ENCODE data around the gene KCNJ8.
"Not testable (repeated sequence)": the region's sequence is repeated elsewhere in the genome, so short reads cannot be mapped to it uniquely, and the experiment has no call there.

The KCNJ8 gene

DNA sequence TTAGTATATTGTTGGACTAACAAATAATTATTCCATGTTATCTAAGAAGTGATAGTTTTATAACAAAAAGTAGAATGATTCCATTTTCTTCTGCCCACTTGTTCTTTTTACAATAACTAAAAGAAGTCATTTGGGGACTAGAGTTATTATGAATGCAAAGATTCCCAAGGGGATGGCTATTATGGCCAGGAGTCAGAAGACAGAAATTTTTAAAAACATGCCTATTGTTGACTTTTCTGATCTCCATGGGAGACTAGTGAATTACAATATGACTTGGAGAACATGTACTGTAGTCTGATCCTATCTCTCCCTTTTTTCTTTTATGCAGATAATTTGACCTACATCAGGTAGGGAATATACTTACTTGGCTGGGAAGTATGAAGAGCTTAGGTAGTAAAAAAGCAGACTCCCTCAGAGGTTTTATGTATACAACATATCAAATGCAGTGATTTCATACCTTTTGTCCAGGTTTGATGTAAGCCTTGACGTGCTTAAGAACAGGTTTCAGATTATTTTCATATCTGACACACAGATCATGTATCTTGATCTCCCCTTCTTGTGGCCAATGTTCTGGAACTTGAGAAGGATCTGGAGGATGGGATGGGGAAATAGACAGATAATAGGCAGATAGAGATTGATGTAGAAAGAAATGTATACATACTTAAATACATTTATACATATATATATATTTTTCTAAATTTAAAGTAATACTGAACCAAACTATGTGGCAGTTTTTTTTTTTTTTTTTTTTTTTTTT, 41.0 kb upstream of the KCNJ8 start:
- DNase-seq (ENCODE audit: extremely low spot score): no peak
- TF ChIP-seq, protein P1, sequence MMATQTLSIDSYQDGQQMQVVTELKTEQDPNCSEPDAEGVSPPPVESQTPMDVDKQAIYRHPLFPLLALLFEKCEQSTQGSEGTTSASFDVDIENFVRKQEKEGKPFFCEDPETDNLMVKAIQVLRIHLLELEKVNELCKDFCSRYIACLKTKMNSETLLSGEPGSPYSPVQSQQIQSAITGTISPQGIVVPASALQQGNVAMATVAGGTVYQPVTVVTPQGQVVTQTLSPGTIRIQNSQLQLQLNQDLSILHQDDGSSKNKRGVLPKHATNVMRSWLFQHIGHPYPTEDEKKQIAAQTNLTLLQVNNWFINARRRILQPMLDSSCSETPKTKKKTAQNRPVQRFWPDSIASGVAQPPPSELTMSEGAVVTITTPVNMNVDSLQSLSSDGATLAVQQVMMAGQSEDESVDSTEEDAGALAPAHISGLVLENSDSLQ (IDR thresholded peaks at IDR 0.05): no peak
- TF ChIP-seq ZNF384 (IDR thresholded peaks at IDR 0.05): no peak
- TF ChIP-seq FOXA1 (IDR thresholded peaks at IDR 0.05): no peak
- no peak for TF ChIP-seq LEF1 (IDR thresholded peaks at IDR 0.05; ENCODE audit: borderline replicate concordance)
- TF ChIP-seq ARNT (IDR thresholded peaks at IDR 0.05): no peak
- TF ChIP-seq CTBP1 (IDR thresholded peaks at IDR 0.05; ENCODE audit: borderline replicate concordance): no peak
- no peak for TF ChIP-seq L3MBTL2 (conservative IDR thresholded peaks at IDR 0.05)
- no peak for TF ChIP-seq SUZ12 (IDR thresholded peaks at IDR 0.05)
- no peak for TF ChIP-seq BHLHE40 (IDR thresholded peaks at IDR 0.05; ENCODE audit: borderline replicate concordance)
- no peak for TF ChIP-seq SP1 (IDR thresholded peaks at IDR 0.05)
- TF ChIP-seq NFRKB (IDR thresholded peaks at IDR 0.05): no peak
- ChIA-PET CTCF (no interaction called here), POLR2A (no interaction called here)

DNA sequence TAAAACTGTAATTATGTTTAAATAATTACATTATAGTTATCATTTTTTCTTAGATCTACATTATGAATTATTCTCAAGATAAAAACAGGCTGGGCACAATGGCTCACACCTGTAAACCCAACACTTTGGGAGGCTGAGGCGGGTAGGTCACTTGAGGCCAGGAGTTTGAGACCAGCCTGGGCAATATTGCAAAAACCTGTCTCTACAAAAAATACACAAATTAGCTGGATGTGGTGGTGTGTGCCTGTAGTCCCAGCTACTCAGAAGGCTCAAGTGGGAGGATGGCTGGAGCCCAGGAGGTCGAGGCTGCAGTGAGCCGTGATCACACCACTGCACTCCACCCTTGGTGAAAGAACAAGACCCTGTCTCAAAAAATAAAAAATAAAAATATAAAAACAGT, 40.3 kb upstream of the KCNJ8 start:
- CTCF ChIA-PET: no interaction called here
- DNase-seq (ENCODE audit: extremely low spot score): no peak
- POLR2A ChIA-PET: no interaction called here
- TF ChIP-seq ELF4 (IDR thresholded peaks at IDR 0.05) (no peak), NFRKB (IDR thresholded peaks at IDR 0.05) (no peak), SUZ12 (IDR thresholded peaks at IDR 0.05) (no peak), BHLHE40 (IDR thresholded peaks at IDR 0.05; ENCODE audit: borderline replicate concordance) (no peak), ZNF384 (IDR thresholded peaks at IDR 0.05) (no peak), FOXM1 (IDR thresholded peaks at IDR 0.05; ENCODE audit: borderline replicate concordance) (no peak), HDGF (IDR thresholded peaks at IDR 0.05; ENCODE audit: borderline replicate concordance) (no peak), SP1 (IDR thresholded peaks at IDR 0.05) (no peak), ARNT (IDR thresholded peaks at IDR 0.05) (no peak), LEF1 (IDR thresholded peaks at IDR 0.05; ENCODE audit: borderline replicate concordance) (no peak), FOXK2 (IDR thresholded peaks at IDR 0.05) (no peak), CTBP1 (IDR thresholded peaks at IDR 0.05; ENCODE audit: borderline replicate concordance) (no peak)
- TF ChIP-seq, protein P1 (IDR thresholded peaks at IDR 0.05): no peak

DNA sequence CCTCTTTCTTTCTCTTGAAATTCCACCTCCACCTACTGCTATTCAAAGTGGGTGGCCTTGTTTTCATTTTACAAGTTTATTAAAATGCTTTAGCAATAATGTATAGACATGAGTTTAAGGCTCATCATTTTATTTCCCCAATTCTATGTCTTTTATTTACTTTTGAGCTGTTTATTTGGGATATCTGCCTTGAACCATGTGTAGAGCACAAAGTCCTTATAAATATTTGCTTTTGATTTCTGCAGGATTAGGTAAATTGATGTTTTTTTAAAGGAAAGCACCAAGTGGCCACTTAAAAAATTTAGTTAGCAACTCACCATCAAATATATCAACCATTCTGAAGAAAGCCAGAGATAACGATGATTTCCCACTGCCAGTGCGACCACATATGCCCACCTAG, 39.8 kb upstream of the KCNJ8 start:
- ChIA-PET CTCF (no interaction called here), POLR2A (no interaction called here)
- TF ChIP-seq TARDBP (IDR thresholded peaks at IDR 0.05) (no peak), FOXK2 (IDR thresholded peaks at IDR 0.05) (no peak), FOXM1 (IDR thresholded peaks at IDR 0.05; ENCODE audit: borderline replicate concordance) (no peak)
- TF ChIP-seq, protein P1 (IDR thresholded peaks at IDR 0.05): no peak
- DNase-seq (ENCODE audit: extremely low spot score): no peak

DNA sequence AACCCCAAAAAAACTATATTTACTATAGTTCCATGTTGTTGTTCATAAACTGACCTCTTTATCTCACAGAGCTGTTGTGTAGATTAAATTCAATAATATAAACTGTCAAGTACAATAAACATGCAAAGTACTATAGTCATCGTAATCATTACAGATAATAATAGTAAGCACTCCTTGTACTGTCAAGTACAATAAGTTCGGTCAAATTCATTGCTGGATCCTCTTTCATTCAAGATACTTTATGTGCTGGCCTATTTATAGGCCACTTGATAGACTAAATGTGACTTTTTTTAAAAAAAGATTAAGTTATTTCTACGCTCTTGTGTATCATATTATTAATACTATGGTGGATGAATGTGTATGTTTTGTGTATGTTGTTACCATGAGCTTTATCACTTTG, 39.2 kb upstream of the KCNJ8 start:
- ChIA-PET CTCF (no interaction called here), POLR2A (no interaction called here)
- TF ChIP-seq TARDBP (IDR thresholded peaks at IDR 0.05) (no peak), FOXK2 (IDR thresholded peaks at IDR 0.05) (no peak), CTBP1 (IDR thresholded peaks at IDR 0.05; ENCODE audit: borderline replicate concordance) (no peak), SP1 (IDR thresholded peaks at IDR 0.05) (no peak), ELF4 (IDR thresholded peaks at IDR 0.05) (no peak), HDGF (IDR thresholded peaks at IDR 0.05; ENCODE audit: borderline replicate concordance) (no peak), FOXM1 (IDR thresholded peaks at IDR 0.05; ENCODE audit: borderline replicate concordance) (no peak), LEF1 (IDR thresholded peaks at IDR 0.05; ENCODE audit: borderline replicate concordance) (no peak), ZNF384 (IDR thresholded peaks at IDR 0.05) (no peak), NFRKB (IDR thresholded peaks at IDR 0.05) (no peak), SUZ12 (IDR thresholded peaks at IDR 0.05) (no peak), FOXA1 (IDR thresholded peaks at IDR 0.05) (no peak), L3MBTL2 (conservative IDR thresholded peaks at IDR 0.05) (no peak), BHLHE40 (IDR thresholded peaks at IDR 0.05; ENCODE audit: borderline replicate concordance) (no peak), ARNT (IDR thresholded peaks at IDR 0.05) (no peak)
- TF ChIP-seq, protein P1 (IDR thresholded peaks at IDR 0.05): no peak
- DNase-seq (ENCODE audit: extremely low spot score): no peak

DNA sequence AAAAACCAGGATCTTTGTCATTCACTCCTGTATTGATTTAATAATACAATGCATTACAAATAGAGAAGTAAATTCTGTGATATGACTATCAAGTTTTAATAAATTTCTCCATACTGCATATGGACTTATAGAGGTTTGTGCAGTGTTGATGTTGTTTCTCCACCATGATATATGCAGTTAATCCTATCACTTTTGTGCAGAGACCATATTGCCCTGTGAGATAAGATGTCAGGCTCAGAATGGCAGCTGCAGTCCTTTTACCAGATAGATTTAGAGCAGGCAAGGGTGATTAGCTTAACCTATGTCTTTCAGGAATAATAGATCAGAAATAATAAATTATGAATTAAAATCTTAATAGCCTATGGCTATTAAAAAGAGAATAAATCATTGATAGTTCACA, 38.6 kb upstream of the KCNJ8 start:
- TF ChIP-seq ZNF384 (IDR thresholded peaks at IDR 0.05): no peak
- TF ChIP-seq ELF4 (IDR thresholded peaks at IDR 0.05): no peak
- TF ChIP-seq HDGF (IDR thresholded peaks at IDR 0.05; ENCODE audit: borderline replicate concordance): no peak
- TF ChIP-seq, protein P1 (IDR thresholded peaks at IDR 0.05): no peak
- TF ChIP-seq NFRKB (IDR thresholded peaks at IDR 0.05): no peak
- TF ChIP-seq FOXA1 (IDR thresholded peaks at IDR 0.05): no peak
- no peak for TF ChIP-seq SP1 (IDR thresholded peaks at IDR 0.05)
- TF ChIP-seq SUZ12 (IDR thresholded peaks at IDR 0.05): no peak
- no peak for TF ChIP-seq TARDBP (IDR thresholded peaks at IDR 0.05)
- CTCF ChIA-PET: no interaction called here
- DNase-seq (ENCODE audit: extremely low spot score): no peak
- POLR2A ChIA-PET: interaction anchor here (0.7 kb wide), 1 partner anchor 142 kb away, joined by 3 read pairs; no protein-coding TSS in a partner anchor

DNA sequence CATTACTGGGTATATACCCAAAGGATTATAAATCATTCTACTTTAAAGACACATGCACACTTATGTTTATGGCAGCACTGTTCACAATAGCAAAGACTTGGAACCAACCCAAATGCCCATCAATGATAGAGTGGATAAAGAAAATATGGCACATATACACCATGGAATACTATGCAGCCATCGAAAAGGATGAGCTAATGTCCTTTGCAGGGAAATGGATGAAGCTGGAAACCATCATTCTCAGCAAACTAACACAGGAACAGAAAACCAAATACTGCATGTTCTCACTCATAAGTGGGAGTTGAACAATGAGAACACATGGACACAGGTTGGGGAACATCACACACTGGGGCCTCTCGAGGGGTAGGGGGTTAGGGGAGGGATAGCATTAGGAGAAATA, 37.8 kb upstream of the KCNJ8 start:
- POLR2A ChIA-PET; CTCF ChIA-PET; DNase-seq (ENCODE audit: extremely low spot score): not testable (repeated sequence)
